AG04450 (cell line): ENCODE results near the gene PEX12. TPM values are rescaled to one million over a fixed set of nuclear protein-coding genes. Genes with fewer than 3 reads are reported as not detected.
"Not testable (repeated sequence)": the region's sequence is repeated elsewhere in the genome, so short reads cannot be mapped to it uniquely, and the experiment has no call there.

ENCODE experiments used
- CTCF ChIA-PET: fragments of 300-600, 350-600 bp; formaldehyde crosslinking; extraction: SDS; loops from one replicate; lab custom pipeline; 2022; ENCODE audit warnings: antibody characterized with exemption, inconsistent platforms; lab: Charles Lee
- POLR2A ChIA-PET: fragments of 350-600 bp; formaldehyde crosslinking; extraction: SDS; loops from one replicate; lab custom pipeline; 2021; ENCODE audit warnings: antibody characterized with exemption, inconsistent platforms; lab: Yijun Ruan, JAX
- DNase-seq: peaks from one replicate; pipeline ENCODE4 v3.0.0-alpha.2; 2011; ENCODE audit warnings: low read depth, low spot score
- H3K27ac ChIP-seq: one replicate; pipeline ENCODE4 v1.5.1; 2012; ENCODE audit warnings: low read depth, low read length, control low read depth
- H3K27me3 ChIP-seq: one replicate; pipeline ENCODE4 v1.6.0; 2012; ENCODE audit warnings: low read length; ENCODE audit not compliant: control insufficient read depth, insufficient read depth
- H3K4me3 ChIP-seq: 2 replicates; pipeline ENCODE4 v1.5.1; 2011; ENCODE audit warnings: mild to moderate bottlenecking, low read depth, low read length, control low read depth
- H3K9me3 ChIP-seq: 2 replicates; pipeline ENCODE4 v1.5.1; 2012; ENCODE audit warnings: low read length; ENCODE audit not compliant: control insufficient read depth, insufficient read depth
- polyA plus RNA-seq: library from polyadenylated mRNA; depleted of rRNA; stranded (reverse); fragments of >200 nt; gene quantifications from 2 replicates; pipeline ENCODE4 v1.2.3, GENCODE V29; 2011
- TF ChIP-seq, protein P1 (sequence below): IDR thresholded peaks from 2 replicates; pipeline ENCODE4 v1.5.1; 2011; ENCODE audit warnings: low read depth, low read length, control low read depth, inconsistent platforms

Gene PEX12
- polyA plus RNA-seq, 1 experiment = 10.2 TPM

DNA sequence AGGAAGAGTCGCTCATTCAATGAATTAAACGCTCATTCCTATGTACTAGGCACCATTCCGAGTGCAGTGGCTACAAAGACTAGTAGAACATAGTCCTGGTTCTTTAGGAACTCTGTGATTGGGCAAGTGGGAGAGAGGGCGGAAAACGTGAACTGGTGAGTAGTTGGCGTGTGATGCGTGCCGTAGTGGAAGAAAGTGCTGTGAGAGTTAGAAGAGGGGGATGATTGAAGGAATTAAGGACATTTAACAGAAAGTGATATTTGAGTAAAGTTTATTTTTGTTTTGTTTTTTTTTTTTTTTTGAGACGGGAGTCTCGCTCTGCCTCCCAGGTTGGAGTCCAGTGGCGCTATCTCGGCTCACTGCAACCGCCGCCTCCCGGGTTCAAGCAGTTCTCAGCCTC lies 9.8 kb downstream of the PEX12 start:
- Histone ChIP-seq H3K9me3 (no peaks in the 10 kb centered on the region), H3K27ac (no peak overlapping the region), H3K27me3 (peaks cover 13% of the 10 kb centered on the region), H3K4me3 (peak overlapping the region; percentile 91)
- TF ChIP-seq, protein P1, sequence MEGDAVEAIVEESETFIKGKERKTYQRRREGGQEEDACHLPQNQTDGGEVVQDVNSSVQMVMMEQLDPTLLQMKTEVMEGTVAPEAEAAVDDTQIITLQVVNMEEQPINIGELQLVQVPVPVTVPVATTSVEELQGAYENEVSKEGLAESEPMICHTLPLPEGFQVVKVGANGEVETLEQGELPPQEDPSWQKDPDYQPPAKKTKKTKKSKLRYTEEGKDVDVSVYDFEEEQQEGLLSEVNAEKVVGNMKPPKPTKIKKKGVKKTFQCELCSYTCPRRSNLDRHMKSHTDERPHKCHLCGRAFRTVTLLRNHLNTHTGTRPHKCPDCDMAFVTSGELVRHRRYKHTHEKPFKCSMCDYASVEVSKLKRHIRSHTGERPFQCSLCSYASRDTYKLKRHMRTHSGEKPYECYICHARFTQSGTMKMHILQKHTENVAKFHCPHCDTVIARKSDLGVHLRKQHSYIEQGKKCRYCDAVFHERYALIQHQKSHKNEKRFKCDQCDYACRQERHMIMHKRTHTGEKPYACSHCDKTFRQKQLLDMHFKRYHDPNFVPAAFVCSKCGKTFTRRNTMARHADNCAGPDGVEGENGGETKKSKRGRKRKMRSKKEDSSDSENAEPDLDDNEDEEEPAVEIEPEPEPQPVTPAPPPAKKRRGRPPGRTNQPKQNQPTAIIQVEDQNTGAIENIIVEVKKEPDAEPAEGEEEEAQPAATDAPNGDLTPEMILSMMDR = no peak
- no peak for DNase-seq
- ChIA-PET POLR2A (interaction anchor here (0.6 to 1.2 kb wide), 8 partner anchors 8 to 441 kb away, joined by 3 to 7 read pairs (median 4); partner anchors contain the start of genes PEX12 and SLFN11), CTCF (interaction anchor here (0.6 to 1.6 kb wide), 5 partner anchors 29 to 479 kb away, joined by 3 to 7 read pairs (median 3); no protein-coding TSS in a partner anchor)

DNA sequence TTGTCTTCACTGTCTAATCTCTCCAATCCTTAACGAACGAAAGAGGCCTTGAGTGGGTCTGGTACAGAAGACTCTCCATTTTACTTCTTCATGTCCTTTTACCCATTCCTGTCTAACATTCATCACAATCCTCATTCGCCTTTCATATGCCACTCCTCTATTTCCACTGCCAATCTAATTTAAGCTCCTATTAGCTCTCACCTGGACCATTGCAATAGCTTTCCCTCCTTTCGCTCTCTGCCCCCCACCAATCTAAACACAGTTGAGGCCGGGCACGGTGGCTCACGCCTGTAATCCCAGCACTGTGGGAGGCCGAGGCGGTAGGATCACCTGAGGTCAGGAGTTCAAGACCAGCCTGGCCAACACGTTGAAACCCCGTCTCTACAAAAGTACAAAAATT lies 11.4 kb downstream of the PEX12 start:
- ChIA-PET POLR2A (interaction anchor here (1.4 kb wide), 1 partner anchor 20 kb away, joined by 9 read pairs; the partner anchor contains the start of gene AP2B1), CTCF (interaction anchor here (0.6 to 2.3 kb wide), 2 partner anchors 28 to 401 kb away, joined by 3 to 8 read pairs; no protein-coding TSS in a partner anchor)
- no peak for DNase-seq
- Histone ChIP-seq H3K27me3 (peaks cover 13% of the 10 kb centered on the region), H3K9me3 (no peaks in the 10 kb centered on the region), H3K27ac (no peak overlapping the region), H3K4me3 (no peak overlapping the region)
- TF ChIP-seq, protein P1 = no peak

DNA sequence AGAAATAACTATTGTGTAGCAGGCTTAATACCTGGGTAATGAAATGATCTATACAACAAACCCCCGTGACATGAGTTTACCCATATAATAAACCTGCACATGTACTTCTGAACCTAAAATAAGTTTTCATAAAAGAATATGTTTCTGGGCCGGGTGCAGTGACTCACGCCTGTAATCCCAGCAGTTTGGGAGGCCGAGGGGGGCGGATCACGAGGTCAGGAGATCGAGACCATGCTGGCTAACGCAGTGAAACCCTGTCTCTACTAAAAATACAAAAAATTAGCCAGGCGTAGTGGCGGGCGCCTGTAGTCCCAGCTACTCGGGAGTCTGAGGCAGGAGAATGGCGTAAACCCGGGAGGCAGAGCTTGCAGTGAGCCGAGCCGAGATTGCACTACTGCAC lies 15.2 kb downstream of the PEX12 start:
- H3K27ac ChIP-seq, H3K4me3 ChIP-seq, DNase-seq, POLR2A ChIA-PET, H3K9me3 ChIP-seq: not testable (repeated sequence)
- H3K27me3 ChIP-seq = peaks cover 13% of the 10 kb centered on the region
- CTCF ChIA-PET = interaction anchor here (0.7 to 1.4 kb wide), 2 partner anchors 23 to 212 kb away, joined by 3 to 6 read pairs; no protein-coding TSS in a partner anchor

DNA sequence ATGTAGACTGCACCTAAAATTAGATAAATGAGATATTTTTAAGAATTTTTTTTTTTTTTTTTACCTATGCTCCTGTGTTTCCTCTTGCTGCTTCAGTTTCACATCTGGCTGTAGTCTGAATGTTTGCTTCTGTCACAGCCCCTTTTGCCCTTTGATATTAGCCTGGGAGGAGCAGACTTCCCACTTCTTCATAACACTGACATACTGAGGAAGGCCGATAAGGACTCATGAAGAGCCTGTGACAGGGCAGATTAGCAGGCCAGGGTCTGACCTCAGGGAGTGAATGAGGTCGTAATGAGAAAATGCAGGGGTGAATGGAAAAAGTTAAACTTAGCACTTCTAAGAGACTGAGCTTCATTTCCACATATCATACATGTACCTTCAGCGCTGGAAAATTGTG lies 17.7 kb downstream of the PEX12 start, which contains the start of gene SLFN14:
Gene SLFN14, minus strand, starts transcription at position 117 of the 400 bp plus-strand sequence. CDS start 2,757 bp downstream, outside the sequence.
- TF ChIP-seq, protein P1 = no peak
- DNase-seq = no peak
- peaks cover 20% of the 10 kb centered on the region for H3K27me3 ChIP-seq
- CTCF ChIA-PET = interaction anchor here (0.8 kb wide), 1 partner anchor 21 kb away, joined by 4 read pairs; no protein-coding TSS in a partner anchor
- H3K9me3 ChIP-seq = no peaks in the 10 kb centered on the region
- POLR2A ChIA-PET = no interaction called here
- no peak within 1 kb of the TSS for H3K4me3 ChIP-seq
- no peak within 1 kb of the TSS for H3K27ac ChIP-seq

DNA sequence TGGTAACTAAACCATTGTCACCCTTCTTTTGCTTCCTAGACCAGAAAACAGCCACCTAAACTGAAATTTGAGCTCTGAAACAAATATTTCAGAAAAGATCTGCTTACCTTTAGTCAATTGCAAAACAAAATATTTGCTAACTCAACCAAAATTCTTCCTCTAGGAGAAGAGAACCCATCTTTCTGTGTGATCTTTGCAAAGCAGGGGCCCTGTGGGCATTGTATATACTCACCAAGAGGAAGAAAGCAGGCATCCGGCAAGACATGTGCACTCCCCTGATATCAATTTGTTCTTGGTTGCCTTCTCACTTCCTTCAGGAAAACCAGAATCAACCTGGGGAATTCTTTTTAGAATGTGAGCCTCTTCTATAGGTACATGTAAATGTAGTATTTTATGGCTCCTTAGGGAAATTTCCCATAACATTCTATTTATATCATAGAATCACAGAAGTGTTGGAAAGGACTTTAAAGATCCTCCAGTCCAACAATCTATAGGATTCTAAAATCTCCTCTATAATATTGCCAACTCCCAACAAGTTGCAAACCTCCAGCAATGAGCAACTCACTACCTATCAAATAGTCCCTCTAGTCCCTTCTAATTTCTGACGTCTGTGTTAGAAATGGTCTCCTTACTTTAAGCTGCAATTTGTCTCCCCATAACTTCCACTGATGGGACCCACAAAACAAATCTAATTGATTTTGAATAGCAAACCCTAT lies 18.7 kb downstream of the PEX12 start:
- CTCF ChIA-PET = no interaction called here

More for the DNA sequence above, 18.7 kb downstream of the PEX12 start:
- POLR2A ChIA-PET = no interaction called here
- no peak overlapping the region for H3K27ac ChIP-seq
- no peaks in the 10 kb centered on the region for H3K9me3 ChIP-seq
- H3K4me3 ChIP-seq = no peak overlapping the region
- no peak for DNase-seq
- TF ChIP-seq, protein P1 = no peak
- peaks cover 16% of the 10 kb centered on the region for H3K27me3 ChIP-seq
